ENCODE data around the gene AP2A1.

The AP2A1 gene

DNA sequence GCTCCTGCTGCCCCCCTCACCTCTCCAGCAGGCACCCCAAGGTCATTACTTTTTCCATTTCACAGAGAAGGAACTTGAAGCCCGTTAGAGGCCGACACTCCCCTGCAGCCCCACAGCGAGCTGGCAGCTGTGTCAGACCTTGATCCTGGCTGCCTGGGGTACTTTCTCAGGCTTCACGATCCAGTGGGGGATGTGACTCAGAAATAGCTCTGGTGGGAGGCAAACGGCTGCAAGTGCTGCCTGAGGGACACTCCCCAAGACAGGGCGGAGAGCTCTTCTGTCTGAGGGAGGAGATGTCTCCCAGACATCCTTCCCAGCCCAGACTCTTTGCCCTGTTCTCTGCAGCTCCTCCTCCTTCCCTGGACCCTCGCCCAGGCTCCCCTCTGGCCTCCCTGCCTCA, 8.5 kb upstream of the AP2A1 start:
- Histone ChIP-seq H3K27me3 (peaks cover 8% of the 10 kb centered on the region), H3K27ac (no peak overlapping the region), H3K36me3 (no peaks in the 10 kb centered on the region), H3K9me3 (no peaks in the 10 kb centered on the region), H3K4me1 (ENCODE audit: control insufficient read depth in 1 of 2, insufficient read depth in 1 of 2, low read depth in 1 of 2, low read length in 1 of 2) (no peaks in the 10 kb centered on the region), H3K4me3 (ENCODE audit: low read depth in 1 of 2, low read length in 1 of 2) (no peak overlapping the region)
- TF ChIP-seq, protein P1, sequence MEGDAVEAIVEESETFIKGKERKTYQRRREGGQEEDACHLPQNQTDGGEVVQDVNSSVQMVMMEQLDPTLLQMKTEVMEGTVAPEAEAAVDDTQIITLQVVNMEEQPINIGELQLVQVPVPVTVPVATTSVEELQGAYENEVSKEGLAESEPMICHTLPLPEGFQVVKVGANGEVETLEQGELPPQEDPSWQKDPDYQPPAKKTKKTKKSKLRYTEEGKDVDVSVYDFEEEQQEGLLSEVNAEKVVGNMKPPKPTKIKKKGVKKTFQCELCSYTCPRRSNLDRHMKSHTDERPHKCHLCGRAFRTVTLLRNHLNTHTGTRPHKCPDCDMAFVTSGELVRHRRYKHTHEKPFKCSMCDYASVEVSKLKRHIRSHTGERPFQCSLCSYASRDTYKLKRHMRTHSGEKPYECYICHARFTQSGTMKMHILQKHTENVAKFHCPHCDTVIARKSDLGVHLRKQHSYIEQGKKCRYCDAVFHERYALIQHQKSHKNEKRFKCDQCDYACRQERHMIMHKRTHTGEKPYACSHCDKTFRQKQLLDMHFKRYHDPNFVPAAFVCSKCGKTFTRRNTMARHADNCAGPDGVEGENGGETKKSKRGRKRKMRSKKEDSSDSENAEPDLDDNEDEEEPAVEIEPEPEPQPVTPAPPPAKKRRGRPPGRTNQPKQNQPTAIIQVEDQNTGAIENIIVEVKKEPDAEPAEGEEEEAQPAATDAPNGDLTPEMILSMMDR (IDR thresholded peaks at IDR 0.05): no peak

DNA sequence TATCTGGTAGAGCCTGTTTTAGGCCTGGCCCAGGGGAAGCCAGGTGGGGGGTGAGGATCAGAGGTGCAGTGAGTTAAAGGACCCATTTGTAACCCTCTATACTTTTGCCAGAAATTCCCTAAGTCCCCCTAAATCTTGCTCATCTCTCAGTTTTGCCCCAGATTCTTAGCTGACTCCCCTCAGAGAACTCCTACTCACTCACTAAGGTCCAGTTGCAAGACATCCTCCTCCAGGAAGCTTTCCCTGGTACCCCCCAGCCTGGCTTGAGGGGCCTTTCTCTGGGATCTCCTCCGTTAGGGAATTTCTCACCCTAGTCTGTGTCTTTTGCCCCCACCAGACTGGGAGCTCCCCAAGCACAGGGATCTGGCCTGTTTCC, 5.6 kb upstream of the AP2A1 start:
- Histone ChIP-seq H3K4me1 (ENCODE audit: control insufficient read depth in 1 of 2, insufficient read depth in 1 of 2, low read depth in 1 of 2, low read length in 1 of 2) (peaks cover 10 to 11% of the 10 kb centered on the region in 2 experiments), H3K27me3 (peaks cover 8% of the 10 kb centered on the region), H3K27ac (no peak overlapping the region), H3K36me3 (no peaks in the 10 kb centered on the region), H3K4me3 (ENCODE audit: low read depth in 1 of 2, low read length in 1 of 2) (no peak overlapping the region), H3K9me3 (no peaks in the 10 kb centered on the region)
- TF ChIP-seq, protein P1 (IDR thresholded peaks at IDR 0.05): no peak

DNA sequence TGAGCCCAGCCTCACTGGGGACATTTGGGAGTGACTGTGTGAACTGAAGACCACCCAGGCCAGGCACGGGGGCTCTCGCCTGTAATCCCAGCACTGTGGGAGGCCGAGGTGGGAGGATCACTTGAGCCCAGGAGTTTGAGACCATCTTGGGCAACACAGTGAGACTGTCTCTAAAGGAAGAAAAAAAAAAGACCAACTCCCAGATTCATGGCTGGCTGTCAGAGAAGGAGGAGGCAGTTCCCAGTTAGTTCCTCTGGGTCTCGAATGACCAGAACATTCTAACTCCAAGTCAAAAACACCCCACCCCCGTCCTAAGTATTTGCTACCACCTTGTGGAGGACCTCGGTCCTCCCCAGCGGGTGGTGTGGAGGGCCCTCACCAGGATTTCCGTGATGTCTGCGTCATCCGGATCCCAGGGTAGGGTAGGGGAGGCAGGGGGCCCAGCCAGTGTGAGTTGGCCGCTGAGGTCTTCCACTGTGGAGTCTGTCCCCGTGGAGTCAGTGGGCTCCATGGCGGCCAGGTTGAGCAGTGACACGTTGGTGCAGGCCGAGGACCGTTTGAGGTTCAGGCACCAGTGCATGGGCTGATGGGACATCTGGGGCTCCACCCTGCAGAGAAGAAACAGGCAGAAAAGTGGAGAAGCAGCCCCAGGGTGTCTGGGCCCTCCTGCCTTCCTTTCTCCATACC, 5.0 kb upstream of the AP2A1 start:
- no peak overlapping the region for H3K4me3 ChIP-seq (ENCODE audit: low read depth in 1 of 2, low read length in 1 of 2)

DNA sequence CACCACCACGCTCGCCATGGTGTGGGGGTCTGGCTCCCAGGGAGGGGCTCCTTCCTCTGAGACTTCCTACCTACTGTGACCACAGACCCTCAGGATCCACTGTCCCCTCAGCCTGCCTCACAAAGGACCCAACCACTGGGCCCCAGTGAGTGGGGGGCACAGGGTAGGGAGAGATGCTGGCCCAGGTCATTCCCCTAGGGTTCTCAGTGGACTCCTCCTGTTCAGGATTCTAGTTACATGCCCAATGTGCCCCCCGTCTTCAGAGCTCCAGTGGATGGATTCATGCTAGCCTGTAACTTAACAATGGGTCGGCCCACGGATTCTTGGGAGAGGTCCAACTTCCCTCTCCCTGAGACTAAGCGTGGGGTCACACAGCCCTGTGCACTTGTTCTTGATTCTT, 3.6 kb upstream of the AP2A1 start, which contains the start of gene TSKS:
Gene TSKS, minus strand, starts transcription at position 77 of the 400 bp plus-strand sequence. Its CDS starts 59 bp downstream, at position 18.
- TF ChIP-seq, protein P1 (IDR thresholded peaks at IDR 0.05): no peak
- peaks cover 21 to 22% of the 10 kb centered on the region in 2 experiments for H3K4me1 ChIP-seq (ENCODE audit: control insufficient read depth in 1 of 2, insufficient read depth in 1 of 2, low read depth in 1 of 2, low read length in 1 of 2)
- H3K36me3 ChIP-seq: no peaks in the 10 kb centered on the region
- H3K4me3 ChIP-seq (ENCODE audit: low read depth in 1 of 2, low read length in 1 of 2): no peak within 1 kb of the TSS
- no peak within 1 kb of the TSS for H3K27ac ChIP-seq
- H3K9me3 ChIP-seq: no peaks in the 10 kb centered on the region
- H3K27me3 ChIP-seq: peaks cover 4% of the 10 kb centered on the region

More for the DNA sequence above, 5.0 kb upstream of the AP2A1 start:
- Histone ChIP-seq H3K27me3 (peaks cover 8% of the 10 kb centered on the region), H3K36me3 (no peaks in the 10 kb centered on the region), H3K27ac (no peak overlapping the region), H3K9me3 (no peaks in the 10 kb centered on the region), H3K4me1 (ENCODE audit: control insufficient read depth in 1 of 2, insufficient read depth in 1 of 2, low read depth in 1 of 2, low read length in 1 of 2) (peaks cover 10 to 12% of the 10 kb centered on the region in 2 experiments)
- TF ChIP-seq, protein P1 (IDR thresholded peaks at IDR 0.05): no peak

DNA sequence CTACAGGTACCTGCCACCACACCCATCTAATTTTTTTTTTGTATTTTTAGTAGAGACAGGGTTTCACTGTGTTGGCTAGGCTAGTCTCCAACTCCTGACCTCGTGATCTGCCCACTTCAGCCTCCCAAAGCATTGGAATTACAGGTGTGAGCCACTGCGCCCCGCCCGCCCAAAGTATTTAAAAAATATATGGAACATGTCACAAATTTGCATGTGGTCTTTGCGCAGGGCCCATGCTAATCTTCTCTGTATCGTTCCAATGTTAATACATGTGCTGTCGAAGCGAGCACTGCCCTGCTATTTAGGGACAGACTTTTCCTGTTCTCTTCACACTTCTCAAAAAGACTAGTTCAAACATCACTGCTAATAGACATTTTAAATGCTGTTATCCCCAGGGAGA, 2.5 kb upstream of the AP2A1 start:
- no peak overlapping the region for H3K4me3 ChIP-seq (ENCODE audit: low read depth in 1 of 2, low read length in 1 of 2)
- no peak overlapping the region for H3K27ac ChIP-seq
- TF ChIP-seq, protein P1 (IDR thresholded peaks at IDR 0.05): no peak

More for the DNA sequence above, 2.5 kb upstream of the AP2A1 start:
- no peaks in the 10 kb centered on the region for H3K27me3 ChIP-seq
- H3K36me3 ChIP-seq: no peaks in the 10 kb centered on the region
- H3K4me1 ChIP-seq (ENCODE audit: control insufficient read depth in 1 of 2, insufficient read depth in 1 of 2, low read depth in 1 of 2, low read length in 1 of 2): peaks cover 25 to 30% of the 10 kb centered on the region in 2 experiments
- H3K9me3 ChIP-seq: no peaks in the 10 kb centered on the region
